OCI-LY1 (cell line): Measurements from ENCODE around the gene NEDD4L.

Experiments used
- H2AFZ ChIP-seq: fragments of 200-600 bp; sonication (generic), shearing (Covaris generic); 2 replicates; pipeline ENCODE4 v1.6.0; 2014; ENCODE audit warnings: antibody characterized with exemption, mild to moderate bottlenecking, low read length
- H3F3A ChIP-seq: fragments of 200-600 bp; sonication (generic), shearing (Covaris generic); 2 replicates; pipeline ENCODE4 v1.6.0; 2014; ENCODE audit warnings: mild to moderate bottlenecking, antibody characterized with exemption, low read length, moderate library complexity; ENCODE audit not compliant: insufficient read depth
- H3K27ac ChIP-seq: fragments of 200-600 bp; sonication (generic); 2 replicates; pipeline ENCODE4 v1.5.1; 2014; ENCODE audit warnings: low read length, mixed run types, mild to moderate bottlenecking, low read depth; ENCODE audit not compliant: poor library complexity, severe bottlenecking
- H3K27me3 ChIP-seq: fragments of 200-600 bp; sonication (generic); 2 replicates; pipeline ENCODE4 v1.6.0; 2014; ENCODE audit warnings: antibody characterized with exemption, mild to moderate bottlenecking, low read length, moderate library complexity; ENCODE audit not compliant: insufficient read depth
- H3K36me3 ChIP-seq: fragments of 200-600 bp; sonication (generic); 2 replicates; pipeline ENCODE4 v1.6.1; 2014; ENCODE audit warnings: mild to moderate bottlenecking, antibody characterized with exemption, low read length, moderate library complexity, mixed read lengths; ENCODE audit not compliant: insufficient read depth
- H3K4me1 ChIP-seq: fragments of 200-600 bp; sonication (generic); 2 replicates; pipeline ENCODE4 v1.5.1; 2014; ENCODE audit warnings: mild to moderate bottlenecking, low read length, moderate library complexity; ENCODE audit not compliant: insufficient read depth, severe bottlenecking
- H3K4me2 ChIP-seq: fragments of 200-600 bp; sonication (generic), shearing (Covaris generic); 2 replicates; pipeline ENCODE4 v1.6.1; 2014; ENCODE audit warnings: low read length
- H3K4me3 ChIP-seq: fragments of 200-600 bp; sonication (generic); 2 replicates; pipeline ENCODE4 v1.5.1; 2014; ENCODE audit warnings: low read length, low read depth, mild to moderate bottlenecking, mixed read lengths; ENCODE audit not compliant: poor library complexity, severe bottlenecking
- H3K79me2 ChIP-seq: fragments of 200-600 bp; shearing (Covaris generic); 2 replicates; pipeline ENCODE4 v1.6.1; 2016; ENCODE audit warnings: mixed run types, low read length, mixed read lengths; ENCODE audit not compliant: insufficient read depth
- H3K9ac ChIP-seq: fragments of 200-600 bp; sonication (generic), shearing (Covaris generic); 2 replicates; pipeline ENCODE4 v1.6.1; 2014; ENCODE audit warnings: mild to moderate bottlenecking, low read length, mixed read lengths
- H3K9me2 ChIP-seq: fragments of 200-600 bp; sonication (generic), shearing (Covaris generic); 2 replicates; pipeline ENCODE4 v1.6.1; 2014; ENCODE audit warnings: low read depth, mild to moderate bottlenecking, low read length, mixed read lengths
- H3K9me3 ChIP-seq: fragments of 200-600 bp; shearing (Covaris generic); 2 replicates; pipeline ENCODE4 v1.6.1; 2014; ENCODE audit warnings: low read length, mixed read lengths
- H4K20me1 ChIP-seq: fragments of 200-600 bp; sonication (generic), shearing (Covaris generic); 2 replicates; pipeline ENCODE4 v1.6.0; 2016; ENCODE audit warnings: mild to moderate bottlenecking, low read length; ENCODE audit not compliant: insufficient read depth
- EZH2 ChIP-seq: fragments of 200-600 bp; sonication (generic), shearing (Covaris generic); IDR thresholded peaks from 2 replicates; pipeline ENCODE4 v1.8.0; 2017; ENCODE audit warnings: borderline replicate concordance, mixed run types, mild to moderate bottlenecking, antibody characterized with exemption, low read length, moderate library complexity, mixed read lengths
- TF ChIP-seq, protein P1 (sequence below): fragments of 200-600 bp; sonication (generic), shearing (Covaris generic); IDR thresholded peaks from 2 replicates; pipeline ENCODE4 v1.5.1; 2017; ENCODE audit warnings: mild to moderate bottlenecking, antibody characterized with exemption, low read length, moderate library complexity, mixed read lengths

NEDD4L gene

DNA sequence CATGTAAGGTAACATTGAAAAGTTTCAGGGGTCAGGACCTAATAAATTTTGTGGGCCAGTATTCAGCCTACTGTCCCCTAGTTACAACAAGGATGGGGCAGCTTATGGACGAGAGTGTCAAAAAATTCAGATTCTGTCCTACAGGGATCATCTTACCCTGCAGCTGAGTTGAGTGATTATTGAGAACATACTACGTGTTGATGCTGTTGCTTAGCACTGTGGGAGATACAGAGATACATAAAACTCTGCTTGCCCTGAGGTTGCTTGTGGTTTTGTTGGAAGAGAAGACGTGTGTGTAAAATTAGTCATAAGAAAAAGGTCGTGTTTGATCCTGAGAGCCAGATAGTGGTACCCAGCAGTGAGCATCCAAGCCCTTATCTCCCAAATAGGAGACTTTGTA, 253.2 kb downstream of the NEDD4L start:
- Histone ChIP-seq H3K4me3 (no peak overlapping the region), H3K9me2 (no peaks in the 10 kb centered on the region), H3K36me3 (no peaks in the 10 kb centered on the region), H3K9ac (no peak overlapping the region), H4K20me1 (no peaks in the 10 kb centered on the region), H3K9me3 (no peaks in the 10 kb centered on the region), H2AFZ (no peak overlapping the region), H3K4me2 (no peak overlapping the region), H3K4me1 (no peaks in the 10 kb centered on the region), H3K79me2 (no peaks in the 10 kb centered on the region), H3F3A (no peaks in the 10 kb centered on the region), H3K27me3 (no peaks in the 10 kb centered on the region), H3K27ac (no peak overlapping the region)
- TF ChIP-seq, protein P1, sequence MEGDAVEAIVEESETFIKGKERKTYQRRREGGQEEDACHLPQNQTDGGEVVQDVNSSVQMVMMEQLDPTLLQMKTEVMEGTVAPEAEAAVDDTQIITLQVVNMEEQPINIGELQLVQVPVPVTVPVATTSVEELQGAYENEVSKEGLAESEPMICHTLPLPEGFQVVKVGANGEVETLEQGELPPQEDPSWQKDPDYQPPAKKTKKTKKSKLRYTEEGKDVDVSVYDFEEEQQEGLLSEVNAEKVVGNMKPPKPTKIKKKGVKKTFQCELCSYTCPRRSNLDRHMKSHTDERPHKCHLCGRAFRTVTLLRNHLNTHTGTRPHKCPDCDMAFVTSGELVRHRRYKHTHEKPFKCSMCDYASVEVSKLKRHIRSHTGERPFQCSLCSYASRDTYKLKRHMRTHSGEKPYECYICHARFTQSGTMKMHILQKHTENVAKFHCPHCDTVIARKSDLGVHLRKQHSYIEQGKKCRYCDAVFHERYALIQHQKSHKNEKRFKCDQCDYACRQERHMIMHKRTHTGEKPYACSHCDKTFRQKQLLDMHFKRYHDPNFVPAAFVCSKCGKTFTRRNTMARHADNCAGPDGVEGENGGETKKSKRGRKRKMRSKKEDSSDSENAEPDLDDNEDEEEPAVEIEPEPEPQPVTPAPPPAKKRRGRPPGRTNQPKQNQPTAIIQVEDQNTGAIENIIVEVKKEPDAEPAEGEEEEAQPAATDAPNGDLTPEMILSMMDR = no peak
- no peak for TF ChIP-seq EZH2

DNA sequence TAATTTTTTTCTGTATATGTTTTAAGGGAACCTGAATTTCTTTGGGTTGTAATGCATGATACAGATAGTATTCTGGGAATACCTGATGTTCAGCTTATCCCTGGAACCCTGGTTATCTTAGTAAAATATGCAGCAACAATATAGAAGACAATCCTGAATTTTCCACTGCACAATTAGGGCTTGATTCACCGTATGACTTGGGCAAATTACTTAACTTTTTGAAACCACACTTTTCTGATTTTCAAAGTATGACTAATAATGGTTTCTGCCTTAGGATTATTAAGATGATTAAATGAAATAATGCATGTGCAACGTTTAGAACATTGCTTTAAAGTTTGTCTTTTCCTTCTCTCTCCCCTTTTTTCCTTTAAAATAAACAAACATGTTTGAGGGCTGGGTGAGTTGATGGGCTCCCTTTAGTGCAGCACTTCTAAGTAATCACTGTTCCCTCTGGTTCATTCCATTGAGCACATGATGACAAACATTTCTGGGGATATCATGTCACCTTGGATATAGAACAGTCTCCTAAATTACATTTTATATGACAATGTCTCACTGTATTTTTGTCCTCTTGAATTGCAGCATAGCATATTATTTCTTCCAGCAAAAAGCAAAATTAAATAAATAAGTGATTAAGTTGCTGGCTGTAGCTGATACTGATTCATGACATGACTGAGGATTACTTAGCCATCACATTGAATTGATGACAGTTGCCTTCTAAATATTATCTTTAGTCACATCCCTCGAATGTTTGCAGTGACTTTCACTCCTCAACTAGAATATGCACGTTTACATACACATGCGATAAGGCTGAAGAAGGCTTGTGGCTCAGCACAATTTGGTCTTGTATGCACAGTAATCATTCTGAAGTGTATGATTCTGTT, 254.5 kb downstream of the NEDD4L start:
- Histone ChIP-seq H2AFZ (no peak overlapping the region), H3K4me2 (no peak overlapping the region), H3K79me2 (no peaks in the 10 kb centered on the region), H3K27me3 (no peaks in the 10 kb centered on the region), H3K9ac (no peak overlapping the region), H3K9me2 (no peaks in the 10 kb centered on the region), H3K36me3 (no peaks in the 10 kb centered on the region), H3F3A (no peaks in the 10 kb centered on the region), H3K4me1 (no peaks in the 10 kb centered on the region), H3K4me3 (no peak overlapping the region), H3K27ac (no peak overlapping the region), H3K9me3 (no peaks in the 10 kb centered on the region), H4K20me1 (no peaks in the 10 kb centered on the region)
- no peak for TF ChIP-seq EZH2
- TF ChIP-seq, protein P1 = no peak

DNA sequence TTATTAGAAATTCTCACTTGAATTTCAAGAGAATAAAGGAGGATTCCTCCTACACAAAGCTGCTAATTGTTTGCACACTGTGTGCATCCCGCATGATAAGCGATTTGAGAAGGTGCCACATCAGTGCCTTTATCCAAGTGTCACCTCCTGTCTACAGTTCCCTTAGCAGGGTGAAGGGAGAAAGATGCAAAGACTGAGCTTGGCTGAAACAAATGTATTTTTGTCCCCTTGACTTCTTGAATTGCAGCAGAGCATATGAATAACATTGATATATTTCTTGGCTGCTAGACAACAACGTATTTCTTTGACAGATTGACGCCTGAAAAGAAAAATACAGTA, 255.1 kb downstream of the NEDD4L start:
- Histone ChIP-seq H3K4me3 (no peak overlapping the region), H4K20me1 (no peaks in the 10 kb centered on the region), H3K4me1 (no peaks in the 10 kb centered on the region), H3K9me3 (no peaks in the 10 kb centered on the region), H2AFZ (no peak overlapping the region), H3K36me3 (no peaks in the 10 kb centered on the region), H3K9me2 (no peaks in the 10 kb centered on the region), H3K27ac (no peak overlapping the region), H3K9ac (no peak overlapping the region), H3F3A (no peaks in the 10 kb centered on the region), H3K79me2 (no peaks in the 10 kb centered on the region), H3K27me3 (no peaks in the 10 kb centered on the region), H3K4me2 (no peak overlapping the region)
- TF ChIP-seq EZH2 = no peak
- TF ChIP-seq, protein P1 = no peak
